OCI-LY7 (cell line): ENCODE data around the gene CDH23. TPM values are rescaled to one million over a fixed set of nuclear protein-coding genes. Genes with fewer than 3 reads are reported as not detected.

Source experiments
- BruUV-seq: library from RNA; stranded (reverse); fragments of 400-500 nt; replicated peaks from 2 replicates; lab custom pipeline; 2021; lab: Mats Ljungman, UMichigan
- CTCF ChIA-PET: fragments of 300-600 bp; sonication (Branson Sonifier 250); formaldehyde crosslinking; loops from one replicate; lab custom pipeline; 2022; ENCODE audit warnings: antibody characterized with exemption; ENCODE audit not compliant: unreplicated experiment; lab: Charles Lee
- POLR2A ChIA-PET: fragments of 300-600 bp; sonication (Branson Sonifier 250); formaldehyde crosslinking; loops from one replicate; lab custom pipeline; 2022; ENCODE audit warnings: antibody characterized with exemption; lab: Charles Lee
- DNase-seq: peaks from one replicate; pipeline ENCODE4 v3.0.0-alpha.2; 2015; ENCODE audit warnings: low spot score
- H2AFZ ChIP-seq: fragments of 200-600 bp; sonication (generic), shearing (Covaris generic); 2 replicates; pipeline ENCODE4 v1.6.1; 2014; ENCODE audit warnings: mild to moderate bottlenecking, antibody characterized with exemption, low read length, moderate library complexity
- H3K27ac ChIP-seq: fragments of 200-600 bp; sonication (generic); 2 replicates; pipeline ENCODE4 v1.5.1; 2014; ENCODE audit warnings: mixed run types, low read depth, mild to moderate bottlenecking, moderate library complexity, low read length, inconsistent platforms; ENCODE audit not compliant: poor library complexity, severe bottlenecking
- H3K36me3 ChIP-seq: fragments of 200-600 bp; sonication (generic); 2 replicates; pipeline ENCODE4 v1.6.1; 2014; ENCODE audit warnings: mild to moderate bottlenecking, antibody characterized with exemption, low read length, moderate library complexity, mixed read lengths; ENCODE audit not compliant: insufficient read depth
- H3K4me1 ChIP-seq: fragments of 200-600 bp; sonication (generic); 2 replicates; pipeline ENCODE4 v1.5.1; 2014; ENCODE audit warnings: mild to moderate bottlenecking, low read length; ENCODE audit not compliant: insufficient read depth, poor library complexity, severe bottlenecking
- H3K4me2 ChIP-seq: fragments of 200-600 bp; sonication (generic); 2 replicates; pipeline ENCODE4 v1.6.1; 2014; ENCODE audit warnings: mild to moderate bottlenecking, low read length
- H3K4me3 ChIP-seq: fragments of 200-600 bp; sonication (generic); 2 replicates; pipeline ENCODE4 v1.5.1; 2014; ENCODE audit warnings: mild to moderate bottlenecking, low read depth, low read length; ENCODE audit not compliant: poor library complexity, severe bottlenecking
- H3K79me2 ChIP-seq: fragments of 200-600 bp; sonication (generic); 2 replicates; pipeline ENCODE4 v1.6.1; 2016; ENCODE audit warnings: low read depth, mild to moderate bottlenecking, low read length, moderate library complexity, mixed read lengths; ENCODE audit not compliant: insufficient read depth
- H3K9me2 ChIP-seq: fragments of 200-600 bp; sonication (generic); 2 replicates; pipeline ENCODE4 v1.6.1; 2016; ENCODE audit warnings: mild to moderate bottlenecking, low read length, mixed read lengths; ENCODE audit not compliant: insufficient read depth
- H3K9me3 ChIP-seq: fragments of 200-600 bp; sonication (generic); 2 replicates; pipeline ENCODE4 v1.6.1; 2014; ENCODE audit warnings: mild to moderate bottlenecking, mixed run types, low read length, mixed read lengths
- H4K20me1 ChIP-seq: fragments of 200-600 bp; sonication (generic); 2 replicates; pipeline ENCODE4 v1.6.1; 2014; ENCODE audit warnings: mild to moderate bottlenecking, antibody characterized with exemption, low read length, moderate library complexity, mixed read lengths; ENCODE audit not compliant: insufficient read depth
- CTCF ChIP-seq: fragments of 200-600 bp; sonication (generic); conservative IDR thresholded peaks from 2 replicates; pipeline ENCODE4 v1.5.1; 2014; ENCODE audit warnings: mild to moderate bottlenecking, antibody characterized with exemption, low read length, moderate library complexity, mixed read lengths
- EZH2phosphoT487 ChIP-seq: fragments of 200-600 bp; sonication (generic); IDR thresholded peaks from 2 replicates; pipeline ENCODE4 v1.6.1; 2018; ENCODE audit warnings: low read depth, borderline replicate concordance, mild to moderate bottlenecking, mixed run types, antibody characterized with exemption, low read length, moderate library complexity, mixed read lengths
- intact Hi-C: fragments of 100-400 bp; cut with micrococcal nuclease; formaldehyde crosslinking; loops from one replicate; pipeline ENCODE4 v1.10.0; 2022; ENCODE audit not compliant: unreplicated experiment
- total RNA-seq, 2 experiments: library from RNA; depleted of rRNA in 1 of 2; stranded (reverse); fragments of >200 nt in 1 of 2; shearing (Covaris generic) in 1 of 2; gene quantifications; 2 replicates each; pipeline ENCODE4 v1.2.3, GENCODE V29; 2014 to 2022

The CDH23 gene
- total RNA-seq, 2 experiments from 2014 or later, result 0.92 to 9.9 TPM

- Histone ChIP-seq H2AFZ (no peak overlapping the region), H3K4me1 (peaks cover 17% of the 10 kb centered on the region), H3K36me3 (no peaks in the 10 kb centered on the region), H3K4me3 (no peak overlapping the region), H3K9me3 (no peaks in the 10 kb centered on the region), H3K79me2 (no peaks in the 10 kb centered on the region), H3K27ac (no peak overlapping the region), H3K4me2 (no peak overlapping the region), H4K20me1 (no peaks in the 10 kb centered on the region), H3K9me2 (no peaks in the 10 kb centered on the region)
- BruUV-seq, result no TSS peak
- intact Hi-C loops, result no loop called here
- TF ChIP-seq EZH2phosphoT487, result no peak
- TF ChIP-seq CTCF, result no peak
- CTCF ChIA-PET, result no interaction called here
- DNase-seq, result no peak
- POLR2A ChIA-PET, result no interaction called here
These were observed 344.3 kb downstream of the CDH23 start for GRCh38 chr10:71741029-71741428.

- TF ChIP-seq EZH2phosphoT487 (no peak), CTCF (no peak)
- Histone ChIP-seq H4K20me1 (no peaks in the 10 kb centered on the region), H3K4me1 (peaks cover 17% of the 10 kb centered on the region), H3K4me3 (no peak overlapping the region), H3K4me2 (no peak overlapping the region), H3K36me3 (no peaks in the 10 kb centered on the region), H3K9me3 (no peaks in the 10 kb centered on the region), H3K79me2 (no peaks in the 10 kb centered on the region), H2AFZ (no peak overlapping the region), H3K27ac (no peak overlapping the region), H3K9me2 (no peaks in the 10 kb centered on the region)
- POLR2A ChIA-PET, result interaction anchor here (0.5 to 1.6 kb wide), 2 partner anchors 16 to 315 kb away, joined by 3 read pairs; no protein-coding TSS in a partner anchor
- intact Hi-C loops, result no loop called here
- no TSS peak for BruUV-seq
- CTCF ChIA-PET, result no interaction called here
- DNase-seq, result no peak
These were observed 345.0 kb downstream of the CDH23 start for GRCh38 chr10:71741671-71742070.

GRCh38 chr10:71742301-71743088, 345.8 kb downstream of the CDH23 start:
- no peaks in the 10 kb centered on the region for H3K9me3 ChIP-seq
- no peak overlapping the region for H2AFZ ChIP-seq
- H3K79me2 ChIP-seq, result no peaks in the 10 kb centered on the region
- TF ChIP-seq EZH2phosphoT487, result no peak
- H3K4me3 ChIP-seq, result no peak overlapping the region
- no peaks in the 10 kb centered on the region for H3K9me2 ChIP-seq
- H3K27ac ChIP-seq, result no peak overlapping the region
- CTCF ChIA-PET, result no interaction called here
- no TSS peak for BruUV-seq
- intact Hi-C loops, result no loop called here
- no peak for DNase-seq
- POLR2A ChIA-PET, result interaction anchor here (0.5 to 1.6 kb wide), 3 partner anchors 12 to 314 kb away, joined by 3 to 9 read pairs (median 3); no protein-coding TSS in a partner anchor
- H3K36me3 ChIP-seq, result no peaks in the 10 kb centered on the region
- peaks cover 17% of the 10 kb centered on the region for H3K4me1 ChIP-seq
- H3K4me2 ChIP-seq, result no peak overlapping the region
- no peaks in the 10 kb centered on the region for H4K20me1 ChIP-seq
